ENCODE measurements around the gene OR1L8. TPM values are rescaled to one million over a fixed set of nuclear protein-coding genes. Genes with fewer than 3 reads are reported as not detected.

Gene OR1L8
- total and polyA plus RNA-seq, 4 donors, result 0.08 TPM; not detected in 3

GRCh38 chr9:122551371-122551770, 31.8 kb downstream of the OR1L8 start:
- no peaks in the 10 kb centered on the region for H3K9me3 ChIP-seq (ENCODE audit: control insufficient read depth in 4 of 4, low read length in 3 of 4)
- no peak overlapping the region for H3K27ac ChIP-seq (ENCODE audit: low read depth in 1 of 2, low read length in 2 of 2)
- no peak overlapping the region for H3K4me3 ChIP-seq (ENCODE audit: low read depth in 1 of 3, low read length in 3 of 3)
- TF ChIP-seq TAF1 (conservative IDR thresholded peaks at IDR 0.05), result no peak
- TF ChIP-seq ZBTB33 (IDR thresholded peaks at IDR 0.05), result no peak
- no peak for TF ChIP-seq FOXA2 (IDR thresholded peaks at IDR 0.05)
- TF ChIP-seq JUND (IDR thresholded peaks at IDR 0.05), result no peak
- TF ChIP-seq REST (IDR thresholded peaks at IDR 0.05), result no peak
- no peak for TF ChIP-seq SP1 (IDR thresholded peaks at IDR 0.05)
- no peak for TF ChIP-seq HNF4G (IDR thresholded peaks at IDR 0.05)
- TF ChIP-seq HNF4A (conservative IDR thresholded peaks at IDR 0.05), result no peak
- TF ChIP-seq GABPA (IDR thresholded peaks at IDR 0.05 in 1 of 2, conservative IDR thresholded peaks at IDR 0.05 in 1 of 2), result no peak
- no peak for TF ChIP-seq CTCF (IDR thresholded peaks at IDR 0.05; ENCODE audit: low read depth, low read length, missing input control)
- TF ChIP-seq YY1 (IDR thresholded peaks at IDR 0.05), result no peak
- no peak for TF ChIP-seq NR2F2 (IDR thresholded peaks at IDR 0.05)
- TF ChIP-seq FOXA1 (IDR thresholded peaks at IDR 0.05), result no peak
- no peak for TF ChIP-seq RAD21 (IDR thresholded peaks at IDR 0.05)
- TF ChIP-seq MAX (IDR thresholded peaks at IDR 0.05), result no peak
- no peak for TF ChIP-seq EGR1 (IDR thresholded peaks at IDR 0.05; ENCODE audit: low read depth in 2 of 2)
- TF ChIP-seq RXRA (IDR thresholded peaks at IDR 0.05), result no peak
- H3K27me3 ChIP-seq (ENCODE audit: control insufficient read depth in 4 of 4, insufficient read depth in 4 of 4, low read length in 3 of 4), result peaks cover 0 to 11% (median 3%) of the 10 kb centered on the region in 4 donors
- H3K4me1 ChIP-seq (ENCODE audit: control insufficient read depth in 4 of 4, insufficient read depth in 4 of 4, low read length in 3 of 4), result no peaks in the 10 kb centered on the region
- H3K9ac ChIP-seq (ENCODE audit: low read depth in 1 of 2, low read length in 2 of 2), result no peak overlapping the region
- no peak for DNase-seq (ENCODE audit: low spot score)
- 65% methylated on average over 5 of the region's 5 CpGs for WGBS
- no peaks in the 10 kb centered on the region for H3K36me3 ChIP-seq (ENCODE audit: control insufficient read depth in 4 of 4, insufficient read depth in 3 of 4, low read depth in 1 of 4, low read length in 3 of 4)

GRCh38 chr9:122546196-122546595, 37.0 kb downstream of the OR1L8 start:
- 58% methylated on average over 8 of the region's 8 CpGs for WGBS

More at GRCh38 chr9:122546196-122546595, 37.0 kb downstream of the OR1L8 start:
- Histone ChIP-seq H3K27me3 (ENCODE audit: control insufficient read depth in 4 of 4, insufficient read depth in 4 of 4, low read length in 3 of 4) (peaks cover 0 to 5% (median 0%) of the 10 kb centered on the region in 4 donors), H3K4me3 (ENCODE audit: low read depth in 1 of 3, low read length in 3 of 3) (no peak overlapping the region), H3K36me3 (ENCODE audit: control insufficient read depth in 4 of 4, insufficient read depth in 3 of 4, low read depth in 1 of 4, low read length in 3 of 4) (no peaks in the 10 kb centered on the region), H3K4me1 (ENCODE audit: control insufficient read depth in 4 of 4, insufficient read depth in 4 of 4, low read length in 3 of 4) (no peaks in the 10 kb centered on the region), H3K9me3 (ENCODE audit: control insufficient read depth in 4 of 4, low read length in 3 of 4) (no peaks in the 10 kb centered on the region), H3K27ac (ENCODE audit: low read depth in 1 of 2, low read length in 2 of 2) (no peak overlapping the region), H3K9ac (ENCODE audit: low read depth in 1 of 2, low read length in 2 of 2) (no peak overlapping the region)
- no peak for DNase-seq (ENCODE audit: low spot score)
- TF ChIP-seq NR2F2 (IDR thresholded peaks at IDR 0.05), result no peak
- TF ChIP-seq GABPA (IDR thresholded peaks at IDR 0.05 in 1 of 2, conservative IDR thresholded peaks at IDR 0.05 in 1 of 2), result no peak
- TF ChIP-seq FOXA1 (IDR thresholded peaks at IDR 0.05), result no peak
- TF ChIP-seq TAF1 (conservative IDR thresholded peaks at IDR 0.05), result no peak
- TF ChIP-seq REST (IDR thresholded peaks at IDR 0.05), result no peak
- TF ChIP-seq JUND (IDR thresholded peaks at IDR 0.05), result no peak
- TF ChIP-seq FOXA2 (IDR thresholded peaks at IDR 0.05), result no peak
- TF ChIP-seq RAD21 (IDR thresholded peaks at IDR 0.05), result no peak
- TF ChIP-seq EGR1 (IDR thresholded peaks at IDR 0.05; ENCODE audit: low read depth in 2 of 2), result no peak

Data from liver (tissue), 9 donors.